K562 (cell line): ENCODE data around the gene FARP1.

Source experiments
- BMI1 ChIP-seq: fragments of 150-350 bp; IDR thresholded peaks from 2 replicates; pipeline ENCODE4 v1.6.1; 2014; ENCODE audit warnings: low read length
- E2F4 ChIP-seq: sonication (generic); formaldehyde crosslinking; IDR thresholded peaks from 2 replicates; pipeline ENCODE4 v1.8.0; 2022; ENCODE audit warnings: mild to moderate bottlenecking, low read depth, missing genetic modification reagents
- IRF2 ChIP-seq: sonication (generic); formaldehyde crosslinking; IDR thresholded peaks from 2 replicates; pipeline ENCODE4 v1.8.1; 2022; ENCODE audit warnings: mild to moderate bottlenecking, missing genetic modification reagents
- NFE2L1 ChIP-seq: fragments of 450-650 bp; IDR thresholded peaks from 2 replicates; pipeline ENCODE4 v1.6.1; 2016; ENCODE audit warnings: missing genetic modification characterization, low read depth, mild to moderate bottlenecking, missing compliant biosample characterization, moderate library complexity, borderline replicate concordance
- POLR2A ChIP-seq: fragments of 450-650 bp; conservative IDR thresholded peaks from 2 replicates; pipeline ENCODE4 v1.6.1; 2016
- SMC3 ChIP-seq: conservative IDR thresholded peaks from 2 replicates; pipeline ENCODE4 v1.6.1; 2011; ENCODE audit warnings: low read depth, low read length, improper control_type of control experiment; ENCODE audit not compliant: insufficient read depth
- ZBTB7A ChIP-seq: IDR thresholded peaks from 2 replicates; pipeline ENCODE4 v1.6.1; 2011; ENCODE audit warnings: low read depth, mild to moderate bottlenecking, low read length, moderate library complexity, borderline replicate concordance; ENCODE audit not compliant: control insufficient read depth
- ZNF740 ChIP-seq, 3 experiments: fragments of 200-800 bp in 1 of 3; sonication (Bioruptor generic) in 1 of 3; sonication (generic) in 1 of 3; formaldehyde crosslinking in 1 of 3; IDR thresholded peaks; 2 replicates each; pipeline versions ENCODE4 v1.6.1 to v1.8.0; 2016 to 2022; ENCODE audit warnings: mild to moderate bottlenecking in 2 of 3, missing compliant biosample characterization in 2 of 3, missing genetic modification characterization in 2 of 3, missing genetic modification reagents in 1 of 3

- TF ChIP-seq NFE2L1 (tag) (no peak), ZBTB7A (no peak), ZNF740 (CRISPR knock-in tag; IDR thresholded peaks at IDR 0.05) (no peak), ZNF740 (tag; IDR thresholded peaks at IDR 0.05) (no peak), POLR2A (no peak), IRF2 (CRISPR knock-in tag) (no peak), SMC3 (no peak), BMI1 (no peak), E2F4 (CRISPR knock-in tag) (no peak)
These were observed 154.9 kb downstream of the FARP1 start for GRCh38 chr13:98297745-98298144.
